Dermis blood vessel endothelial cell (primary cell): Measurements from ENCODE around the gene TXNL4A. TPM values are rescaled to one million over a fixed set of nuclear protein-coding genes. Genes with fewer than 3 reads are reported as not detected.

Source experiments
- DNase-seq: peaks from one replicate; pipeline ENCODE4 v3.0.0; 2010
- total RNA-seq: library from RNA; depleted of rRNA; stranded (reverse); fragments of >200 nt; gene quantifications from 2 replicates; pipeline ENCODE4 v1.2.3, GENCODE V29; 2014

Gene TXNL4A
- total RNA-seq, 1 donor from 2014 or later = 56.0 TPM

- DNase-seq = no peak
Observed at GRCh38 chr18:79947881-79948610, 40.3 kb downstream of the TXNL4A start.

- DNase-seq = no peak
Observed at GRCh38 chr18:79947054-79947755, 41.2 kb downstream of the TXNL4A start.

GRCh38 chr18:79945118-79946042 lies 43.0 kb downstream of the TXNL4A start:
- DNase-seq = no peak

- no peak for DNase-seq
Observed at GRCh38 chr18:79944746-79945117, 43.6 kb downstream of the TXNL4A start.

- no peak for DNase-seq
Observed at GRCh38 chr18:79944126-79944731, 44.1 kb downstream of the TXNL4A start.

- no peak for DNase-seq
Observed at GRCh38 chr18:79943608-79944125, 44.7 kb downstream of the TXNL4A start.

- no peak for DNase-seq
Observed at GRCh38 chr18:79942786-79943607, 45.4 kb downstream of the TXNL4A start.

GRCh38 chr18:79942211-79942610 lies 46.2 kb downstream of the TXNL4A start:
- no peak for DNase-seq

GRCh38 chr18:79941473-79942119 lies 46.8 kb downstream of the TXNL4A start:
- no peak for DNase-seq

GRCh38 chr18:79940814-79941472 lies 47.4 kb downstream of the TXNL4A start:
- no peak for DNase-seq

- DNase-seq = no peak
Observed at GRCh38 chr18:79940126-79940813, 48.1 kb downstream of the TXNL4A start.

GRCh38 chr18:79939096-79939495 lies 49.3 kb downstream of the TXNL4A start:
- no peak for DNase-seq

GRCh38 chr18:79938196-79938595 lies 50.2 kb downstream of the TXNL4A start:
- DNase-seq = no peak

- no peak for DNase-seq
Observed at GRCh38 chr18:79937103-79937860, 51.1 kb downstream of the TXNL4A start.

GRCh38 chr18:79936641-79937040 lies 51.7 kb downstream of the TXNL4A start:
- no peak for DNase-seq

GRCh38 chr18:79935925-79936324 lies 52.4 kb downstream of the TXNL4A start:
- no peak for DNase-seq

GRCh38 chr18:79935499-79935898 lies 52.9 kb downstream of the TXNL4A start:
- DNase-seq = no peak

- no peak for DNase-seq
Observed at GRCh38 chr18:79935098-79935480, 53.3 kb downstream of the TXNL4A start.
